ENCODE data around the gene DHRS11.

GRCh38 chr17:36545465-36546417, 45.9 kb upstream of the DHRS11 start:
- TF ChIP-seq EZH2phosphoT487 (IDR thresholded peaks at IDR 0.05; ENCODE audit: insufficient read depth, low read depth): no peak
- TF ChIP-seq EZH2 (IDR thresholded peaks at IDR 0.05; ENCODE audit: insufficient read depth, poor library complexity, severe bottlenecking): no peak

All from GM23248 (cell line).